Caco-2 (cell line): ENCODE measurements around the gene RBM7. TPM values are rescaled to one million over a fixed set of nuclear protein-coding genes. Genes with fewer than 3 reads are reported as not detected.
A peak's percentile ranks its signal among the peaks of the same experiment; 100 is the strongest.

ENCODE experiments used
- BruUV-seq: library from RNA; stranded (reverse); fragments of 400-500 nt; replicated peaks from 2 replicates; lab custom pipeline; 2021; lab: Mats Ljungman, UMichigan
- CTCF ChIA-PET: fragments of 300-600 bp; sonication (Branson Sonifier 250); formaldehyde crosslinking; loops from one replicate; lab custom pipeline; 2022; ENCODE audit warnings: antibody characterized with exemption; lab: Charles Lee
- POLR2A ChIA-PET: fragments of 300-600 bp; sonication (Branson Sonifier 250); formaldehyde crosslinking; loops from one replicate; lab custom pipeline; 2022; ENCODE audit warnings: antibody characterized with exemption; lab: Charles Lee
- DNase-seq, 2 experiments: peaks; one replicate each; pipeline versions ENCODE4 v3.0.0 to v3.0.0-alpha.2; 2020 to 2022
- H3K27me3 ChIP-seq: replicated peaks from 2 replicates; pipeline ENCODE4 v1.6.0; 2011; ENCODE audit warnings: low read length; ENCODE audit not compliant: control insufficient read depth, insufficient read depth
- H3K36me3 ChIP-seq: 2 replicates; pipeline ENCODE4 v1.5.1; 2011; ENCODE audit warnings: low read length; ENCODE audit not compliant: control insufficient read depth, insufficient read depth
- H3K4me1 ChIP-seq: fragments of 250-450 bp; sonication (Bioruptor Pico); 2 replicates; pipeline ENCODE4 v1.5.1; 2020; ENCODE audit warnings: mild to moderate bottlenecking
- H3K4me3 ChIP-seq: 2 replicates; pipeline ENCODE4 v1.5.1; 2011; ENCODE audit warnings: low read depth, mild to moderate bottlenecking, control low read depth, low read length
- H3K9me3 ChIP-seq: fragments of 250-450 bp; sonication (Bioruptor Pico); 2 replicates; pipeline ENCODE4 v1.5.1; 2020; ENCODE audit warnings: mild to moderate bottlenecking, moderate library complexity
- H3K27ac Mint-ChIP-seq: one replicate; pipeline ENCODE4 v1.8.0; 2022; ENCODE audit warnings: mixed read lengths; ENCODE audit not compliant: unreplicated experiment
- H3K27me3 Mint-ChIP-seq: one replicate; pipeline ENCODE4 v1.8.0; 2022; ENCODE audit warnings: mixed read lengths; ENCODE audit not compliant: insufficient read depth, unreplicated experiment
- H3K36me3 Mint-ChIP-seq: one replicate; pipeline ENCODE4 v1.8.0; 2022; ENCODE audit warnings: mild to moderate bottlenecking, mixed read lengths; ENCODE audit not compliant: insufficient read depth, unreplicated experiment
- H3K4me1 Mint-ChIP-seq: one replicate; pipeline ENCODE4 v1.8.0; 2022; ENCODE audit warnings: low read depth, mixed read lengths; ENCODE audit not compliant: unreplicated experiment
- H3K4me3 Mint-ChIP-seq: one replicate; pipeline ENCODE4 v1.8.0; 2022; ENCODE audit warnings: mild to moderate bottlenecking, moderate library complexity, mixed read lengths; ENCODE audit not compliant: unreplicated experiment
- H3K9me3 Mint-ChIP-seq: one replicate; pipeline ENCODE4 v1.8.0; 2022; ENCODE audit warnings: mixed read lengths; ENCODE audit not compliant: unreplicated experiment
- intact Hi-C: fragments of 100-400 bp; cut with micrococcal nuclease; formaldehyde crosslinking; loops from one replicate; pipeline ENCODE4 v1.10.0; 2022; ENCODE audit not compliant: unreplicated experiment
- total RNA-seq: library from RNA; stranded (reverse); gene quantifications from 2 replicates; pipeline ENCODE4 v1.2.3, GENCODE V29; 2022
- TF ChIP-seq, protein P1 (sequence below), 2 experiments: fragments of 200-600 bp in 1 of 2; IDR thresholded peaks; 1 replicate in 1 of 2; 2 replicates in 1 of 2; pipeline versions ENCODE4 v1.5.1 to v1.8.0; 2011 to 2022; ENCODE audit warnings: antibody characterized with exemption in 1 of 2, control low read depth in 1 of 2, inconsistent platforms in 1 of 2, low read depth in 1 of 2, low read length in 1 of 2, mild to moderate bottlenecking in 1 of 2, moderate library complexity in 1 of 2; ENCODE audit not compliant: insufficient read depth in 1 of 2, severe bottlenecking in 1 of 2, unreplicated experiment in 1 of 2

RBM7 gene
- total RNA-seq, 1 experiment from 2014 or later: 57.6 TPM

DNA sequence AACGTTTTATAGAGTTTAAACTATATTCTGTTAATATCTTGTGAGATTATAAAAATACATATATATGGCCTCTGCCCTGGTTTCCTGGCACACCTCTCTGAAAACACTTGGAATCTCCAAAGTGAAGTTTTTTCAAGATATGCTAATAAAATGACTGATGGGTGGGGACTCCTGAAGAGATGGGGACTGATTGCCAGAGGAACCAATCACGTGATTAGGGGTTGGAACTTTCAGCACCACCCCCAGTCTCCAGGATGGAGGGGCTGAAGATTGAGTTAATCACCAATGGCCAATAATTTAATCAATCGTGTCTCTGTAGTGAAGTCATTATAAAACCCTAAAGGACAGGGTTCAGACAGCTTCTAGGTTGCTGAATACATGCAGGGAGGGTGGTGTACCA, 37.5 kb upstream of the RBM7 start:
- TF ChIP-seq, protein P1, sequence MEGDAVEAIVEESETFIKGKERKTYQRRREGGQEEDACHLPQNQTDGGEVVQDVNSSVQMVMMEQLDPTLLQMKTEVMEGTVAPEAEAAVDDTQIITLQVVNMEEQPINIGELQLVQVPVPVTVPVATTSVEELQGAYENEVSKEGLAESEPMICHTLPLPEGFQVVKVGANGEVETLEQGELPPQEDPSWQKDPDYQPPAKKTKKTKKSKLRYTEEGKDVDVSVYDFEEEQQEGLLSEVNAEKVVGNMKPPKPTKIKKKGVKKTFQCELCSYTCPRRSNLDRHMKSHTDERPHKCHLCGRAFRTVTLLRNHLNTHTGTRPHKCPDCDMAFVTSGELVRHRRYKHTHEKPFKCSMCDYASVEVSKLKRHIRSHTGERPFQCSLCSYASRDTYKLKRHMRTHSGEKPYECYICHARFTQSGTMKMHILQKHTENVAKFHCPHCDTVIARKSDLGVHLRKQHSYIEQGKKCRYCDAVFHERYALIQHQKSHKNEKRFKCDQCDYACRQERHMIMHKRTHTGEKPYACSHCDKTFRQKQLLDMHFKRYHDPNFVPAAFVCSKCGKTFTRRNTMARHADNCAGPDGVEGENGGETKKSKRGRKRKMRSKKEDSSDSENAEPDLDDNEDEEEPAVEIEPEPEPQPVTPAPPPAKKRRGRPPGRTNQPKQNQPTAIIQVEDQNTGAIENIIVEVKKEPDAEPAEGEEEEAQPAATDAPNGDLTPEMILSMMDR (IDR thresholded peaks at IDR 0.05; ENCODE audit: insufficient read depth in 1 of 2, low read depth in 1 of 2, low read length in 1 of 2, severe bottlenecking in 1 of 2, unreplicated experiment in 1 of 2): no peak
- DNase-seq: no peak
- no peak overlapping the region for H3K4me3 Mint-ChIP-seq
- POLR2A ChIA-PET: no interaction called here
- H3K36me3 ChIP-seq: no peaks in the 10 kb centered on the region
- H3K27me3 ChIP-seq: no peaks in the 10 kb centered on the region
- no peaks in the 10 kb centered on the region for H3K9me3 Mint-ChIP-seq
- no peak overlapping the region for H3K4me3 ChIP-seq
- no peak overlapping the region for H3K27ac Mint-ChIP-seq
- no TSS peak for BruUV-seq
- peaks cover 17% of the 10 kb centered on the region for H3K4me1 ChIP-seq
- no peaks in the 10 kb centered on the region; the same call in 1 of the 2 replicates for H3K9me3 ChIP-seq
- H3K4me1 Mint-ChIP-seq: peaks cover 17% of the 10 kb centered on the region
- intact Hi-C loops: no loop called here
- no peaks in the 10 kb centered on the region for H3K36me3 Mint-ChIP-seq
- CTCF ChIA-PET: no interaction called here
- peaks cover 2% of the 10 kb centered on the region for H3K27me3 Mint-ChIP-seq

DNA sequence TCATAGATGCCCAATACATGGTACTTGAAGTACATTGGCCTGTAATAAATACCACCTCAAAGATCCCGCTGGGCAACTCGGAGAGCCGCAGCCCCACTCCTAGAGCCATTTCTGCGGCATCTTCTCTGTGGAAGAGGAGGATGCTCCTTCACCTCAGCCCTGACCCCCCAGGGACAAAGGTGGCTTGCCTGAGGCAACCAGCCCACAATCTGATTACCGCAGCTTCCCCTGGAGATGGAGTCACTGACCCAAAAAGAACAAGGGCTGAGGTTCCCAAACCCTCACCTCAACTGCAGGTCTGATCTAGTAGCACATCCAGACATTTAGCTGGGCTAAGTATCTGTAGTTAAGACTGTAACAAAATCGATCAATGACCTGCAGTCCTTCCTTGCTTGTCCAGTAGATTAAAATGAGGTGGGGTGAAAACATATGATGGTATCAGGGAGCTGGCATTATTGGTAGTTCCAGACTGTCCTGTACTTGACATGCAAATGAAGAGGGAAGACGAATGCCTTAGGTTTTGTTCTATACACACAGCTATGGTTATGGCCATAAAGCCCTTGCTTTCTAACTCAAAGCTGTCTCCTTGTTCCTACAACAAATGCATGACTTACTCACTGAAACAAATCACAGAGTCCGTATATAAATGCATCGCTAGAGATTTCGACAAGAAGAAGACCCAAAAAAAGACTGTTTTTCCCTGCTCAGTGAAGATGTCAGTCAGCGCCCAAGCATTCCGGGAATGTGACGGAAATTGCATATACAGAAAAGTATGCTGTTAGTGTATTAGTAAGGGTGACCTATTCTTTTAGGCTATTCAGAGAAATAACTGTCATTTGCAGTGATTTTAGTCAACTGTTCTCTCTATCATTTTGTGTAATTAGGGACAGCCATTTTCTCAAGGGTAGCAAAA, 33.9 kb upstream of the RBM7 start:
- H3K27me3 Mint-ChIP-seq: no peaks in the 10 kb centered on the region
- H3K4me3 Mint-ChIP-seq: no peak overlapping the region
- Histone ChIP-seq H3K27me3 (no peaks in the 10 kb centered on the region), H3K4me1 (peaks cover 28% of the 10 kb centered on the region), H3K9me3 (no peaks in the 10 kb centered on the region), H3K36me3 (no peaks in the 10 kb centered on the region), H3K4me3 (no peak overlapping the region)
- TF ChIP-seq, protein P1 (IDR thresholded peaks at IDR 0.05; ENCODE audit: insufficient read depth in 1 of 2, low read depth in 1 of 2, low read length in 1 of 2, severe bottlenecking in 1 of 2, unreplicated experiment in 1 of 2): no peak
- ChIA-PET CTCF (no interaction called here), POLR2A (no interaction called here)
- peak in 1 of 2 experiments; percentile 25 for DNase-seq
- no peaks in the 10 kb centered on the region for H3K36me3 Mint-ChIP-seq
- H3K9me3 Mint-ChIP-seq: no peaks in the 10 kb centered on the region
- H3K4me1 Mint-ChIP-seq: peaks cover 24% of the 10 kb centered on the region
- peak overlapping the region; percentile 11 for H3K27ac Mint-ChIP-seq
- intact Hi-C loops: loop anchor here (2.0 kb wide), 1 partner anchor 18 kb away; no protein-coding TSS in a partner anchor
- no TSS peak for BruUV-seq

DNA sequence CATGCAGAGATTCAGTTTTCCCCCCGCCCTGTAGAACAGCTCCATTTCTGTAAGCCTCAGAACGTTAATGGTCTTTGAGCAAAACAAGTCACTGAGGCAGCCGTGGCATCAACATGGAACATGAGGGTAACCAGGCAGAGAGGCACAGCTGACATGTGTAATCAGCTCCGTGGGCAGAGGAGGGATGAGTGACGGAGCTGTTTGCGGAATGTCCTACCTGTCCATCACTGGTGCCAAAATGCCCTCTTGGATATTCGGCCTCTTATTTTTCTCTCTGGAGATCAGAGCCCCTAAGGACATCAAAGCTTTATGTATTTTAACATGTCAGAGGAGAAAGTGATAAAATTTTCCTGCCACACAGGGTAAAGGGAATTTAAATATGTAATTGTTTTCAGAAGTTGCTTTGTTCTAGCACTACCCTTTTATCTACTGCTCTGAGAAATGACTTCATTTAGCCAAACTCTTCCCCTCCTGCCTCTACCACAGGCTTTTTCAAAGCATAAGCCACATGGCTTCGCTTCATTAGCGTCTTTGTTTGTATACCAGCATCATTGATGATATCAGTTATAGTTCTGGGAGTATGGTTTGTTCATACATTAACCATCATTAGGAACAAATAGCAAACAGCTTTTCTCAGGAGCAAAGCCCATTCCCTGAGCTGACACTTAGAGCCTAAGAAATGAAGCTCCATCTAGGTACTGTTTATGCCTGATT, 33.1 kb upstream of the RBM7 start:
- TF ChIP-seq, protein P1 (IDR thresholded peaks at IDR 0.05; ENCODE audit: insufficient read depth in 1 of 2, low read depth in 1 of 2, low read length in 1 of 2, severe bottlenecking in 1 of 2, unreplicated experiment in 1 of 2): no peak
- Histone ChIP-seq H3K27me3 (no peaks in the 10 kb centered on the region), H3K36me3 (no peaks in the 10 kb centered on the region), H3K9me3 (no peaks in the 10 kb centered on the region), H3K4me3 (no peak overlapping the region), H3K4me1 (peaks cover 28% of the 10 kb centered on the region)
- ChIA-PET CTCF (no interaction called here), POLR2A (no interaction called here)
- Mint-ChIP-seq H3K4me1 (peaks cover 24% of the 10 kb centered on the region), H3K4me3 (no peak overlapping the region), H3K27me3 (peaks cover 2% of the 10 kb centered on the region), H3K36me3 (no peaks in the 10 kb centered on the region), H3K27ac (peak overlapping the region; percentile 11), H3K9me3 (no peaks in the 10 kb centered on the region)
- no TSS peak for BruUV-seq
- intact Hi-C loops: loop anchor here (2.0 kb wide), 1 partner anchor 19 kb away; no protein-coding TSS in a partner anchor
- DNase-seq: no peak
